NK-92 (cell line): ENCODE results near the gene ZNF30.
"Not testable (repeated sequence)": the region's sequence is repeated elsewhere in the genome, so short reads cannot be mapped to it uniquely, and the experiment has no call there.

Experiments
- DNase-seq: peaks from one replicate; lab custom pipeline; 2025; ENCODE audit not compliant: unreplicated experiment; lab: John Stamatoyannopoulos, UW

The ZNF30 gene

GRCh38 chr19:34926685-34927375 is at the start of gene ZNF30:
Gene ZNF30 (plus strand): TSS chr19:34926903. CDS start chr19:34929948, 3,045 bp downstream.
- no peak for DNase-seq

- no peak for DNase-seq
These were observed 47.1 kb upstream of the ZNF30 start for GRCh38 chr19:34879563-34879962.

- no peak for DNase-seq
These were observed 46.7 kb upstream of the ZNF30 start for GRCh38 chr19:34880034-34880433.

GRCh38 chr19:34881982-34882381 is 44.7 kb upstream of the ZNF30 start:
- no peak for DNase-seq

DNA sequence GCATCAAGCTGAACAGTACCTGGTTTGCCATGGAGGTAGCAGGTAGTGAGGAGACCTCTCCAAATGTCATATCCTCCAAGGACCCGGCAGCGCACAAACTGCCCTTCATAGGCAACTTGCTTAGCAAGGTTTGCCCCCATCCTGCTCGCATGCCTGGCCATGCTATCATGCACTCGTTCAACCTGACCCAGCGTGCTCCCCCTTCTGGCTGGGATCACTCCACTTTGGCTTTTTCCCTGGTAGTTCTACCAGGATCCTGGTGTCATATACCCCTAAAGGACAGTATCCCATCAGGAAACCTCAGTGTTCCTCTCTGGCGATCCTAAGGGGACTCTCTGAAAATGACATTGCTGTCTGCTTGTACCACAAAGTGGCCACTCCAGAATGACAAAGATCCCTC is 38.6 kb upstream of the ZNF30 start:
- DNase-seq, result peak; percentile 20

- no peak for DNase-seq
These were observed 26.5 kb upstream of the ZNF30 start for GRCh38 chr19:34900245-34900644.

DNA sequence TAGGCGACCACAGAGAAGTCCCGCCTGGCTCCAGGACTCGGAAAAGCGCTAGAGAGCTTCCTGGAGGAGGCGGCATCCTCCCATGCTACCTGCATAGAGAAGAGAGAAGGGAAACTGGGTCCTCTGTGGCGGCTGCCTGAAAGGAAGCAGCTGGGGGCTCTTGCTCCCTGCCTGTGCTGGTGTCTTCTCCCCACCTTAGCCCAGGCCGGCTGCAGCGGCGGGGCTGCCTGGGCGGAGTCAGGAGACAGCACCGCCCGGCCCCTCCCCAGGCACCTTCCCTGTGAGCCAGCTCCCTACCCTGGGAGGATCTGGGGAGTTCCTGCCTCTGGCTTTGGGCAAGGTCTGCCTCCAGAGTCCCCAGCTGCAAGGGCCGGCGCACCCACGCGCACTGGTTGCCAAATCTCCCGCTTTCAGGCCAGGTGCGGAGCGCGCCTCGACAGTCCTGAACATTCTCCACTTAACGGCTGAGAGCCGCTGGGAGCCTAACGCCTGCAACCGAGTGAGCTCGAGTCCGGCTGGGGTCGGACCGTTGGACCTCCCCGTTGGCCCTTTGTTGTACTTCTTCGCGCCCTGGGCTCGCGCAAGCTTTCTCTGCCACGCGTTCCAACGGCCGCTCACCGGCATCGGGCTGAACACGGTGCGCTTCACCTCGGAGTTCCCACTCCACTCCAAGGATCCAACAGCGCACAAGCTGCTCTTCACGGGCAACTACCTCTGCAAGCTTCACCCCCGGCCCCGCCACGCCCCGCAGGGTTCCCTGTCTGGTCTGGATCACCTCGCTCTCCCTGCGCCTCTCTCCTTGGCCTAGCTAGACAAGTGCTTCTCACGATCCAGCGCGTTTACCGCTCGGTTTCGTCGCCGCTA is 21.8 kb upstream of the ZNF30 start:
- DNase-seq, result no peak

GRCh38 chr19:34910770-34911169 is 15.9 kb upstream of the ZNF30 start:
- DNase-seq, result no peak

GRCh38 chr19:34917144-34917543 is 9.6 kb upstream of the ZNF30 start:
- DNase-seq, result not testable (repeated sequence)

GRCh38 chr19:34918190-34918589 is 8.5 kb upstream of the ZNF30 start:
- no peak for DNase-seq

DNA sequence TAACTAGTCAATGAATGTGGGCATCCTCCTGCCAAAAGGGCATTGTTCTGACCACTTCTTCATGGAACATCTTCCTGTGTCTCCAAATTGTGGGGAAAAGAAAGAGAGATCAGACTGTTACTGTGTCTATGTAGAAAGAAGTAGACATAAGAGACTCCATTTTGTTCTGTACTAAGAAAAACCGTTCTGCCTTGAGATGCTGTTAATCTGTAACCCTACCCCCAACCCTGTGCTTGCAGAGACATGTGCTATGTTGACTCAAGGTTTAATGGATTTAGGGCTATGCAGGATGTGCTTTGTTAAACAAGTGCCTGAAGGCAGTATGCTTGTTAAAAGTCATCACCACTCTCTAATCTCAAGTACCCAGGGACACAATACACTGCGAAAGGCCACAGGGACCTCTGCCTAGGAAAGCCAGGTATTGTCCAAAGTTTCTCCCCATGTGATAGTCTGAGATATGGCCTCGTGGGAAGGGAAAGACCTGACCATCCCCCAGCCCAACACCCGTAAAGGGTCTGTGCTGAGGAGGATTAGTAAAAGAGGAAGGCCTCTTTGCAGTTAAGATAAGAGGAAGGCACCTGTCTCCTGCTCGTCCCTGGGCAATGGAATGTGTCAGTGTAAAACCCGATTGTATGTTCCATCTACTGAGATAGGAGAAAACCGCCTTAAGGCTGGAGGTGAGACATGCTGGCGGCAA is 6.5 kb upstream of the ZNF30 start:
- not testable (repeated sequence) for DNase-seq

DNA sequence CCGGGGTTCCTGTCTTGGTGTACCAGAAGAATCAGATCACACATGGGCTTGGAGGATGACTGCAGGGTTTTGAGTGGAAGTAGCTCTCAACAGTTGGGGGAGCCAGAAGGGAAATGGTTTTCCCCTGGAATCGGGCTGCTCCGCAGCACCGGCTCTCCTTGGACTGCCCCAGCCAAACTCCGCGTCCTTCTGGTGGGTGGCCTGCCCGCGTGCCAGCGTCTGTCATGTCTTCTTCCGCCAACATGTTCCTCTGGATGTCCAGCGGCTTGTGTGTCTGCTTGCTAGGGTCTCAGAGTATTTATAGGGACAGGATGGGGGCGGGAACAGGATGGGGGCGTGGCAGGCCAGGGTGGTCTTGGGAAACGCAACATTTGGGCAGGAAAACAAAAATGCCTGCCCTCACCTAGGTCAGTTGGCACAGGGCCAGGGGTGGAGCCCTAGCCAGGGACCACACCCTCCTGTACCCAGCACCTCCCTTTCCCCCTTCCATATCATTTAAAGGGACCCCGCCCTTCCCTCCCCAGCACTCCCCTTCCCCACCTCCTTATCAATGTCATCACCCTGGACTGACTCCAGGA is 1.3 kb upstream of the ZNF30 start:
- no peak for DNase-seq

DNA sequence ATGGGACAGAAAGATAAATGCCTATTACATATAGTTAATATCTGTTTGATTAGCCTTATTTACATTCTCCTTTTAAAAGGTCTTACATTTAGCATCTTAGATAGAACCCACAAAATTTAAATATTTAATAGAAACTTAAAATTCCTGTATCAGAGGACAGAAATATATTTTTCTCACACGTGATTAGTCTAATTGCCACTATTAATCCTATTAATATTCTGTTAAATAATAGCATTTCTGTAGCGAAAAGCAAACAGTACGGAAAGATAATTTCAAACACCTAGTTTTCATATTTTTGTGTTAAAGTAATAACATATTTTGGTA is 380 bp upstream of the ZNF30 start:
- DNase-seq, result no peak

- DNase-seq, result no peak
These were observed 5.8 kb downstream of the ZNF30 start for GRCh38 chr19:34932494-34932893.

DNA sequence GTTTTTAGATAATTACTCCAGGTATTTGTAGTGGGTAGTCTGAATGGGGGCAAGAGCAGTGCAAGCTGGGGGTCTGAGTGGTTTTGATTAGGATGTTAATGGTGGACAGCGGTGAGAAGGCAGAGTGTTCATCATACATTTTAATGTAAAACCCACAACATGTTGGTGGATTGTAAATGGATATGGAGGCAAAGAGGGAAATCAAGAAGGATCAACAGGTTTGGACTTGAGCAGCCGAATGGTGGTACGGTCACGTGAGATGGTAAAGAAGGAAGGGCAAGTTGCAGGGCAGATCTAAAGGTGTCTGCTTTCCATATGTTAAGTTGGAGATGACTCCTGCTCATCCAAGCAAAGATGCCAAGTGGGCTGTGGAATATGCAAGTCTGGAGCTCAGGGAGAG is 9.5 kb downstream of the ZNF30 start:
- no peak for DNase-seq

GRCh38 chr19:34938886-34939285 is 12.2 kb downstream of the ZNF30 start:
- DNase-seq, result no peak

DNA sequence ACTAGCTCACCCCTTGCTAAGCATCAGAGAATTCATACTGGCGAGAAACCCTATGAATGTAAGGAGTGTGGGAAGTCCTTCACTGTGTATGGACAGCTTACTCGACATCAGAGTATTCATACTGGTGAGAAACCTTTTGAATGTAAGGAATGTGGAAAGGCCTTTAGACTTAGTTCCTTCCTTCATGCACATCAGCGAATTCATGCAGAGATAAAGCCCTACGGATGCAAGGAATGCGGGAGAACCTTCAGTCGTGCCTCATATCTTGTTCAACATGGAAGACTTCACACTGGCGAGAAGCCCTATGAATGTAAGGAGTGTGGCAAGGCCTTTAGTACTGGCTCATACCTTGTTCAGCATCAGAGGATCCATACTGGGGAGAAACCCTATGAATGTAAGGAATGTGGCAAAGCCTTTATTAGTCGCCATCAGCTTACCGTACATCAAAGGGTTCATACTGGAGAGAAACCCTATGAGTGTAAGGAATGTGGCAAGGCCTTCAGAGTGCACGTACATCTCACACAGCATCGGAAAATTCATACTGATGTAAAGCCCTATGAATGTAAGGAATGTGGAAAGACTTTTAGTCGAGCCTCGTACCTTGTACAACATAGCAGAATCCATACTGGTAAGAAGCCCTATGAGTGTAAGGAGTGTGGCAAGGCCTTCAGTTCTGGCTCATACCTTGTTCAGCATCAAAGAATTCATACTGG is 17.3 kb downstream of the ZNF30 start:
- no peak for DNase-seq

DNA sequence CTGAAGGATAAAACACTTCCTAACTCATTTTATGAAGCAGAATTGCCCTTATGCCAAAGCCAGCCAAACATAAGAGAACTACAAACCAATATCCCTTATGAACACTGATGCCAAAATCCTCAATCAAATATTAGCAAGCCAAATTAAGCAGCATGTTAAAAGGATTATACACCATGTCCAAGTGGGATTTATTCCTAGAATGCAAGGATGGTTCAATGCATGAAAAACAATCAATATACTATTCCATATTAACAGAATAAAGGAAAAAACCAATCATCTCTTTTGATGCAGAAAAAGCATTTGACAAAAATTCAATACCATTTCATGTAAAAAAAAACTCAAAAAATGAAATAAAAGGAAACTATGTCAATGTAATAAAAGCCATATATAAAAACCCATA is 26.4 kb downstream of the ZNF30 start:
- no peak for DNase-seq

DNA sequence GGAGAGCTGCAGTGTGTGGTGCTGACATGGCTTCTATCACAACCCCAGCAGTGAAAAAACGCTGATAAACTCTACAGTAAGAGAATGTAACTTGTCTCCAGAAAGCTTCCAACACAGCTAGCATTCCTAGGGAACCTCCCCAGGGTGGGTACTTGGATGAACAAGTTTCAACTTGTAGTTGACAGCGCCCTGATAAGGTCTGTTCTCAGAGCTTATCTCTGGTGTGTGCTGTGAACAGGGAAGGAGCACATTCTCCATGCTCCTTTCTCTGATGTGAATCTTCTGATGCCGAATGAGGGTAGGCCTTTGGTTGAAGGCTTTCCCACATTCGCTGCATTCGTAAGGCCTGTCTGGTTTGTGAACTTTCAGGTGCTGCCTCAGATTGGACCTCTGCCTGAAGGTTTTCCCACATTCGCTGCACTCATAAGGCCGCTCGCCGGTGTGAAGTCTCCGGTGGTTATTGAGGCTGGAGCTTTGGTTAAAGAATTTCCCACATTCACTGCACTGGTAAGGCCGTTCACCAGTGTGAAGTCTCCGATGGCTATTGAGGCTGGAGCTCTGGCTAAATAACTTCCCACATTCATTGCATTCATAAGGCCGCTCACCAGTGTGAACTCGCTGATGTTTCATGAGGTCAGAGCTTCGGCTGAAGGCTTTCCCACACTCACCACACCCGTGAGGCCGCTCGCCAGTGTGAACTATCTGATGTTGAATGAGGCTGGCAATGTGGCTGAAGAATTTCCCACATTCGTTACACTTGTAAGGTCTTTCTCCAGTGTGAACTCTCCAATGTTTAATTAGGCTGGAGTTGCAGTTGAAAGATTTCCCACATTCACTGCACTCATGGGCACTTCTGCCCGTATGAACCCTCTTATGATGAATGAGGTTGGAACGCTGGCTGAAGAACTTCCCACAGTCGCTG is 31.4 kb downstream of the ZNF30 start:
- no peak for DNase-seq

- no peak for DNase-seq
These were observed 32.3 kb downstream of the ZNF30 start for GRCh38 chr19:34959021-34959420.
